Adrenal gland (tissue), 12 donors: ENCODE data around the gene OR5A2. TPM values are rescaled to one million over a fixed set of nuclear protein-coding genes. Genes with fewer than 3 reads are reported as not detected.

ENCODE experiments used
- DNase-seq, 7 donors: peaks; one replicate each; pipeline ENCODE4 v3.0.0-alpha.2; 2019 to 2020
- H3K27ac ChIP-seq, 5 donors: fragments of 200-600 bp; sonication (generic) in 4 of 5; 1 replicate in 3 of 5; 2 replicates in 2 of 5; pipeline versions ENCODE4 v1.5.1 to v1.8.0; 2016 to 2020; ENCODE audit warnings: mild to moderate bottlenecking in 1 of 5
- H3K27me3 ChIP-seq: fragments of 200-600 bp; 2 replicates; pipeline ENCODE4 v1.8.0; 2021
- H3K36me3 ChIP-seq, 2 donors: fragments of 200-600 bp; replicated peaks in 1 of 2; 1 replicate in 1 of 2; 2 replicates in 1 of 2; pipeline versions ENCODE4 v1.5.1 to v1.8.0; 2018 to 2022
- H3K4me1 ChIP-seq, 2 donors: fragments of 200-600 bp; replicated peaks in 1 of 2; 1 replicate in 1 of 2; 2 replicates in 1 of 2; pipeline versions ENCODE4 v1.5.1 to v1.8.0; 2018 to 2021
- H3K4me3 ChIP-seq, 4 donors: fragments of 200-600 bp; sonication (generic) in 3 of 4; one replicate each; pipeline ENCODE4 v1.5.1; 2016 to 2018
- H3K9me3 ChIP-seq, 3 donors: fragments of 200-600 bp; sonication (generic) in 1 of 3; replicated peaks in 1 of 3; 1 replicate in 2 of 3; 2 replicates in 1 of 3; pipeline versions ENCODE4 v1.5.1 to v1.8.0; 2016 to 2021
- CTCF ChIP-seq, 6 experiments: fragments of 450-650 bp in 4 of 6; fragments of 200-600 bp in 2 of 6; sonication (generic) in 1 of 6; IDR thresholded peaks; 1 replicate in 5 of 6; 2 replicates in 1 of 6; pipeline versions ENCODE4 v1.5.1 to v1.8.0; 2016 to 2021; ENCODE audit warnings: antibody characterized with exemption in 6 of 6, mild to moderate bottlenecking in 2 of 6, moderate library complexity in 1 of 6
- POLR2A ChIP-seq, 2 donors: fragments of 450-650 bp; IDR thresholded peaks; one replicate each; pipeline ENCODE4 v1.6.1; 2017; ENCODE audit warnings: antibody characterized with exemption in 2 of 2, mild to moderate bottlenecking in 2 of 2, moderate library complexity in 1 of 2
- WGBS, 4 donors: extraction: QIAGEN DNeasy Blood & Tissue Kit in 2 of 4; methylation state at CpG; one replicate each; pipeline versions ENCODE4 v1.1.5 to v1.1.7; 2013 to 2017; 5-methylcytosine and 5-hydroxymethylcytosine counted together
- intact Hi-C, 2 donors: fragments of 100-400 bp; cut with DNase I; formaldehyde crosslinking; loops; one replicate each; pipeline versions ENCODE4 v1.14.1 to v1.15.0; 2022 to 2023
- polyA plus RNA-seq, 3 donors: library from polyadenylated mRNA; stranded (reverse); fragments of 200-250 nt in 2 of 3; fragments of 350-450 nt in 1 of 3; fragmentation: Illumina TruSeq in 1 of 3; extraction: RNeasy Lipid Tissue Mini Kit (QIAGEN cat#74804) in 1 of 3; gene quantifications; one replicate each; pipeline ENCODE4 v1.2.3, GENCODE V29; 2013 to 2014
- total RNA-seq, 9 donors: library from RNA; depleted of rRNA in 4 of 9; stranded (reverse); fragments of >200 nt in 4 of 9; fragments of 120-200 nt in 1 of 9; fragmentation: NEBNext Ultra II Directional in 1 of 9; extraction: Animal tissue kit (Norgen Biotek cat#: 25700) in 1 of 9; gene quantifications; one replicate each; pipeline versions ENCODE4 v1.1.0 to v1.2.4, GENCODE V29; 2013 to 2023
- donor health status: healthy with polysubstance abuse.
- donor health status: Bipolar disorder and iron deficiency.
- donor health status: DM: yes; HTN: yes; CAD: no.
- donor health status: DM: no; HTN: no; CAD: no.
- donor health status: DM: no; HTN: no; CAD: no.
- donor health status: DM: yes; HTN: yes; CAD: no.

OR5A2 gene
- total and polyA plus RNA-seq, 12 donors: not detected

DNA sequence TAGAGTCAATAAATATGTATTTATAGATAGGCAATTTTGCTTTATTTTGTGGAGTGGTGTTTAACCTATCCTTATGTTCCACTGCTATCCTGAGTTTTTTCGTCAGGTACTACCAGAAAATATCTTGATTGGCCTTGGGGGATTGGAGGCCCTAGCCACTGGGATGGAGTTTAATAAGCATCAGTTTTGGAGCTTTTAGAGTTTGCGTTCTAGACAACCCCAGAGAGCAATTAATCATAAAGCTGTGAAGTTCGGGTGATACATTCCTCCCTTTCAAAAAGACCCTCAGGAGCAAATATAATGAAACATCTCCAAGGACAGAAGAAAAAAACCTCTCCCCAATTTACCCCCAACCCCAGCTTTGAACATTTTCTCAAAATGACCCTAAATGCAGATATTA, 10.0 kb upstream of the OR5A2 start, which contains the start of gene OR5A1:
Gene OR5A1 (plus strand): TSS at position 301 of the 400 bp plus-strand sequence. CDS start 6,700 bp downstream, outside the sequence.
- Histone ChIP-seq H3K4me1 (no peaks in the 10 kb centered on the region), H3K27me3 (no peaks in the 10 kb centered on the region), H3K36me3 (no peaks in the 10 kb centered on the region), H3K27ac (no peak within 1 kb of the TSS), H3K4me3 (no peak within 1 kb of the TSS), H3K9me3 (no peaks in the 10 kb centered on the region)
- no peak for TF ChIP-seq CTCF (IDR thresholded peaks at IDR 0.05)
- no peak for TF ChIP-seq POLR2A (IDR thresholded peaks at IDR 0.05)
- intact Hi-C loops: no loop called here
- WGBS, 4 donors: 48 to 67% (median 56%) methylated on average over 3 of the region's 3 CpGs
- DNase-seq: no peak

DNA sequence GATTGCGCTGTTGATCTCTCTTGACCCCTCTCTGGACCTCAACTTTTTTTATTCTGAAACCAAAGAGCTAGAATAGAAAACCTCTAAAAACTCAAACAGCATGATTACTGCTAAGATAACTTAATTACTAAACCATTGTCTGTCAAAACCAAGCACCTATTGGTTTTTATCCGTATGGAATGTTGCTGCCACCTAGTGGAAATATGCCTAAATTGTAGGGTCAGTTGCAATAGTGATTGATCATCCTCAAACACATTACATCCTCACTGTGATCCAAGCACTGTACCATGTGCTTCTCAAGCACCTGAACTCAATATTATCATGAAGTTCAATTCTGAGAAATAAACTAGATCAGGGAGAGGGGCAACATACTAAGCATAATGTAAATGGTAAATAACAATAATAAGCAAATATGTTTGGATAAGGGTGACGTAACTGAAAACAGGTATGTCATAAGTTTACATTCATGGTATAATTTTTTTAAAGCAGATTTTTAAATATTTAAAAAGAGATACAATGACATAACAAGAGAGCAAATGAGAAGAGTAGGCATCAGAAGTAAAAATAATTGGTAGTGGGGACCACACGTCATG, 3.8 kb upstream of the OR5A2 start:
- H3K27me3 ChIP-seq: no peaks in the 10 kb centered on the region
- H3K4me3 ChIP-seq: no peak overlapping the region
- H3K4me1 ChIP-seq: no peaks in the 10 kb centered on the region
- no peaks in the 10 kb centered on the region for H3K36me3 ChIP-seq
- H3K9me3 ChIP-seq: no peaks in the 10 kb centered on the region
- 59 to 63% (median 62%) methylated on average over 4 of the region's 4 CpGs for WGBS, 4 donors
- peak in 5 of 7 donors; percentile 14 to 35 (median 20) for DNase-seq
- no peak for TF ChIP-seq POLR2A (IDR thresholded peaks at IDR 0.05)
- peak; percentile 51 to 71 (median 68) for TF ChIP-seq CTCF (IDR thresholded peaks at IDR 0.05)
- no peak overlapping the region for H3K27ac ChIP-seq
- intact Hi-C loops: loop anchor here in 1 of 2 donors (10.0 kb wide), 1 partner anchor 255 kb away; the partner anchor contains the start of gene DTX4

GRCh38 chr11:59427068-59427382, 812 bp upstream of the OR5A2 start:
- no peak for DNase-seq
- Histone ChIP-seq H3K4me1 (no peaks in the 10 kb centered on the region), H3K9me3 (no peaks in the 10 kb centered on the region), H3K4me3 (no peak overlapping the region), H3K36me3 (no peaks in the 10 kb centered on the region), H3K27ac (no peak overlapping the region), H3K27me3 (no peaks in the 10 kb centered on the region)
- TF ChIP-seq CTCF (IDR thresholded peaks at IDR 0.05) (no peak), POLR2A (IDR thresholded peaks at IDR 0.05) (no peak)
- intact Hi-C loops: loop anchor here in 1 of 2 donors (10.0 kb wide), 1 partner anchor 252 kb away; the partner anchor contains the start of gene DTX4

- intact Hi-C loops: loop anchor here in 1 of 2 donors (10.0 kb wide), 1 partner anchor 250 kb away; the partner anchor contains the start of gene DTX4
- 44 to 61% (median 51%) methylated on average over 3 to 4 of the region's 4 CpGs for WGBS, 4 donors
- H3K36me3 ChIP-seq: no peaks in the 10 kb centered on the region
- DNase-seq: no peak
- no peaks in the 10 kb centered on the region for H3K4me1 ChIP-seq
- no peak overlapping the region for H3K27ac ChIP-seq
- no peak for TF ChIP-seq POLR2A (IDR thresholded peaks at IDR 0.05)
- TF ChIP-seq CTCF (IDR thresholded peaks at IDR 0.05): no peak
- H3K9me3 ChIP-seq: no peaks in the 10 kb centered on the region
- no peak overlapping the region for H3K4me3 ChIP-seq
- no peaks in the 10 kb centered on the region for H3K27me3 ChIP-seq
Measured at GRCh38 chr11:59425131-59425530, 1.1 kb downstream of the OR5A2 start.
